Body of pancreas (tissue), 4 donors: ENCODE results near the gene DVL1. TPM values are rescaled to one million over a fixed set of nuclear protein-coding genes. Genes with fewer than 3 reads are reported as not detected.

Experiments used
- ATAC-seq: fragments of 150-250 bp; one replicate; pipeline ENCODE4 v1.9.1; 2016
- DNase-seq, 4 donors: peaks; one replicate each; pipeline ENCODE4 v3.0.0-alpha.2; 2019
- H3K27ac ChIP-seq, 4 donors: fragments of 200-600 bp; sonication (generic); 1 replicate in 3 of 4; 2 replicates in 1 of 4; pipeline versions ENCODE4 v1.5.1 to v1.6.1; 2016 to 2019; ENCODE audit warnings: mild to moderate bottlenecking in 1 of 4, mixed read lengths in 1 of 4, moderate library complexity in 1 of 4
- H3K27me3 ChIP-seq, 2 donors: fragments of 200-600 bp; sonication (generic); one replicate each; pipeline ENCODE4 v1.6.0; 2016; ENCODE audit warnings: mild to moderate bottlenecking in 1 of 2
- H3K36me3 ChIP-seq, 2 donors: fragments of 200-600 bp; sonication (generic); replicated peaks in 1 of 2; 2 replicates each; pipeline ENCODE4 v1.5.1; 2016; ENCODE audit warnings: low read depth in 2 of 2; ENCODE audit not compliant: insufficient read depth in 1 of 2
- H3K4me1 ChIP-seq: fragments of 200-600 bp; sonication (generic); one replicate; pipeline ENCODE4 v1.6.0; 2016
- H3K4me3 ChIP-seq, 2 donors: fragments of 200-600 bp; sonication (generic); 1 replicate in 1 of 2; 2 replicates in 1 of 2; pipeline ENCODE4 v1.5.1; 2016 to 2019
- H3K9me3 ChIP-seq, 3 donors: fragments of 200-600 bp; sonication (generic); 1 replicate in 2 of 3; 2 replicates in 1 of 3; pipeline ENCODE4 v1.5.1; 2016
- POLR2A ChIP-seq, 3 donors: fragments of 450-650 bp; IDR thresholded peaks; one replicate each; pipeline ENCODE4 v1.6.1; 2016; ENCODE audit warnings: antibody characterized with exemption in 3 of 3, mild to moderate bottlenecking in 2 of 3
- WGBS, 2 donors: methylation state at CpG; one replicate each; pipeline ENCODE4 v1.1.5; 2017; 5-methylcytosine and 5-hydroxymethylcytosine counted together
- intact Hi-C: fragments of 100-400 bp; cut with DNase I; formaldehyde crosslinking; loops from one replicate; pipeline ENCODE4 v1.15.1; 2023
- total RNA-seq, 2 donors: library from RNA; depleted of rRNA; stranded (reverse); fragments of >200 nt; gene quantifications; one replicate each; pipeline ENCODE4 v1.1.0, GENCODE V29; 2016
- TF ChIP-seq, protein P1 (sequence below), 7 experiments: fragments of 450-650 bp in 4 of 7; fragments of 200-600 bp in 3 of 7; sonication (generic) in 3 of 7; IDR thresholded peaks; one replicate each; pipeline ENCODE4 v1.5.1; 2016 to 2019; ENCODE audit warnings: antibody characterized with exemption in 7 of 7

DVL1 gene
- total RNA-seq, 2 donors from 2014 or later, result 58.1 to 84.4 TPM

DNA sequence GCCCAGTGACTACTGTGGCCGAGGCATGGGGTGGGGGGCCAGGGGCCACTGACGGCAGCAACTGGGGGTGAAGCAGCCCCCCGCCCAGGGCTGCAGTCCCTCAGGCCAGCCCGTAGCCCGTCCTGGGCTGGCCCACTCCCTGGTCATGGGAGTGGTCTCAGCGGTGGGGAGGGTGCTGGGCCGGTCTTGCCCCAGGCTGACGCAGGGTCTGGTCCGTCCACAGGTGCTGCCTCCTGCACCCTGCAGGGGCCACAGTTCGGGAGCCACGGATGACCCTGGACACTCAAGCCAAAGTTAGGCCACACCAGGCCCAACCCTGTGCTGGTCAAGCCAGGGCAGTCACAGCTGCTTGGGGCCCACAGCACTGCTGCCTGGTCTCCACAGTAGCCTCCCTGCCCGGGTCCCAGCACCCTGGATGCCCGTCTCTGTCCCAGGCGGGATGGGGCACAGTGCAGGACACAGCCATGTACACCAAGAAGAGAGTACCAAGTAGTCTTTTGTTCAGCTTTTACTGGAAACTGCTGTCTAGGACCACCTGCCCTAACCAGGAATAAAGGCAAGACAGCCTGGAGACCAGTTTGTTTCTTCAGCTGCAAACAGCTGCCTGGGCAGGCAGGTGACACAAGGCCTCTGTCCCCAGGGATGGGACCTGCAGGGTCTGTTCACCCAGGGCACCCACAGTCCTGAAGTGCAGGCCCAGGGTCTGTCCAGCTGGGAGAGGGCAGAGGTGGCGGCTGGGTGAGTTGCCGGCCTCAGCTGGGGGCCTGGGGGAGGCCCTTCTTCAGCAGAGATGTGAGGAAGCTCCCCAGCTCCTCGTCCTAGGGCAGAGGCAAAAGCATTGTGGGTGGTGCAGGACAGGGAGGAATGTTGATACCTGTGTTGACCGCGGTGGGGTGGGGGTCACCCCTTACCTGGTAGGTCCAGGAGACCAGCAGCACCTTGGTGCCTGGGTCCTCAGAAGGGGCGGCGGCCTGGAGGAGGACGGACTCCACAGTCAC is 37.8 kb downstream of the DVL1 start:
- WGBS, 2 donors, result 90 to 100% methylated on average over 2 to 22 of the region's 22 CpGs
- Histone ChIP-seq H3K27ac (no peak overlapping the region), H3K9me3 (no peaks in the 10 kb centered on the region), H3K36me3 (peaks cover 9 to 32% of the 10 kb centered on the region in 2 donors), H3K4me3 (no peak overlapping the region), H3K4me1 (peaks cover 28% of the 10 kb centered on the region), H3K27me3 (no peaks in the 10 kb centered on the region)
- DNase-seq (no peak), ATAC-seq (no peak)
- intact Hi-C loops, result no loop called here
- TF ChIP-seq POLR2A (IDR thresholded peaks at IDR 0.05), result no peak
- TF ChIP-seq, protein P1, sequence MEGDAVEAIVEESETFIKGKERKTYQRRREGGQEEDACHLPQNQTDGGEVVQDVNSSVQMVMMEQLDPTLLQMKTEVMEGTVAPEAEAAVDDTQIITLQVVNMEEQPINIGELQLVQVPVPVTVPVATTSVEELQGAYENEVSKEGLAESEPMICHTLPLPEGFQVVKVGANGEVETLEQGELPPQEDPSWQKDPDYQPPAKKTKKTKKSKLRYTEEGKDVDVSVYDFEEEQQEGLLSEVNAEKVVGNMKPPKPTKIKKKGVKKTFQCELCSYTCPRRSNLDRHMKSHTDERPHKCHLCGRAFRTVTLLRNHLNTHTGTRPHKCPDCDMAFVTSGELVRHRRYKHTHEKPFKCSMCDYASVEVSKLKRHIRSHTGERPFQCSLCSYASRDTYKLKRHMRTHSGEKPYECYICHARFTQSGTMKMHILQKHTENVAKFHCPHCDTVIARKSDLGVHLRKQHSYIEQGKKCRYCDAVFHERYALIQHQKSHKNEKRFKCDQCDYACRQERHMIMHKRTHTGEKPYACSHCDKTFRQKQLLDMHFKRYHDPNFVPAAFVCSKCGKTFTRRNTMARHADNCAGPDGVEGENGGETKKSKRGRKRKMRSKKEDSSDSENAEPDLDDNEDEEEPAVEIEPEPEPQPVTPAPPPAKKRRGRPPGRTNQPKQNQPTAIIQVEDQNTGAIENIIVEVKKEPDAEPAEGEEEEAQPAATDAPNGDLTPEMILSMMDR (IDR thresholded peaks at IDR 0.05), result no peak

DNA sequence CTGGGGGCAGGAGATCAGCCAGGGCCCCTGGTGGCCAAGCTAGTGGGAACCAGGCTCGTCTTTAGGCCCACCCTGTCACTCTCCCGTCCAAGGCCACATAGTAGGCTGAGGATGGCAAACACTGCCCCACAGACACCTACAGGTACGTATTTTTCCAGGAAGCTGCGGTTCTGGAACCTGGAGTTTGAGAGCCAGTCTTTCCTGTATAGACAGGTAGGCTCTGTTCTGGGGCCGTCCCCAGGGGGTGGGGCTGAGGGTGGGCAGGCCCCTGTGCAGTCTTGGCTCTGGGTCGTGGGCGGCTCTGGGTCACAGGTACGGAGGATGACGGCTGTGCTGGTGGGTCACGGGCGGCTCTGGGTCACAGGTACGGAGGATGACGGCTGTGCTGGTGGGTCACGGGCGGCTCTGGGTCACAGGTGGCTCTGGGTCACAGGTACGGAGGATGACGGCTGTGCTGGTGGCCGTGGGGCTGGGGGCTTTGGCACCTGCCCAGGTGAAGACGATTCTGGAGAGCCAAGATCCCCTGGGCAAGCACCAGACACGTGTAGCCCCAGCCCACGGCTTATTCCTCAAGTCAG is 38.7 kb downstream of the DVL1 start:
- Histone ChIP-seq H3K4me1 (peaks cover 36% of the 10 kb centered on the region), H3K36me3 (peaks cover 9 to 32% of the 10 kb centered on the region in 2 donors), H3K9me3 (no peaks in the 10 kb centered on the region), H3K27ac (peak overlapping the region in 1 of 4 donors; percentile 11), H3K27me3 (no peaks in the 10 kb centered on the region), H3K4me3 (no peak overlapping the region)
- ATAC-seq (no peak), DNase-seq (no peak)
- WGBS, 2 donors, result 72 to 82% methylated on average over 8 to 19 of the region's 21 CpGs
- TF ChIP-seq, protein P1 (IDR thresholded peaks at IDR 0.05), result no peak
- TF ChIP-seq POLR2A (IDR thresholded peaks at IDR 0.05), result no peak
- intact Hi-C loops, result no loop called here

GRCh38 chr1:1310109-1310385 is 39.2 kb downstream of the DVL1 start:
- 50 to 75% methylated on average over 1 to 3 of the region's 3 CpGs for WGBS, 2 donors
- no peak overlapping the region for H3K4me3 ChIP-seq

GRCh38 chr1:1309251-1310108 is 39.7 kb downstream of the DVL1 start:
- H3K27me3 ChIP-seq, result no peaks in the 10 kb centered on the region
- DNase-seq (peak; percentile 48 to 60 (median 60)), ATAC-seq (peak; percentile 6)
- 31 to 71% methylated on average over 6 to 57 of the region's 57 CpGs for WGBS, 2 donors
- peak overlapping the region; percentile 79 to 97 (median 90) for H3K27ac ChIP-seq
- peak overlapping the region; percentile 78 to 91 for H3K4me3 ChIP-seq
- intact Hi-C loops, result no loop called here
- H3K4me1 ChIP-seq, result peaks cover 47% of the 10 kb centered on the region
- peaks cover 9 to 27% of the 10 kb centered on the region in 2 donors for H3K36me3 ChIP-seq
- no peaks in the 10 kb centered on the region for H3K9me3 ChIP-seq
- TF ChIP-seq POLR2A (IDR thresholded peaks at IDR 0.05), result no peak
- TF ChIP-seq, protein P1 (IDR thresholded peaks at IDR 0.05), result no peak

More at GRCh38 chr1:1310109-1310385, 39.2 kb downstream of the DVL1 start:
- TF ChIP-seq, protein P1 (IDR thresholded peaks at IDR 0.05), result no peak
- no peak for TF ChIP-seq POLR2A (IDR thresholded peaks at IDR 0.05)
- DNase-seq, result no peak
- Histone ChIP-seq H3K4me1 (peaks cover 41% of the 10 kb centered on the region), H3K9me3 (no peaks in the 10 kb centered on the region), H3K27ac (peak overlapping the region in 2 of 4 donors; percentile 11 to 79), H3K36me3 (peaks cover 9 to 32% of the 10 kb centered on the region in 2 donors), H3K27me3 (no peaks in the 10 kb centered on the region)
- intact Hi-C loops, result no loop called here
- ATAC-seq, result no peak
